Sigmoid colon (tissue), 4 donors: ENCODE data around the gene NLRC5.

ENCODE experiments used
- EP300 ChIP-seq, 4 donors: sonication (generic); formaldehyde crosslinking; IDR thresholded peaks; one replicate each; pipeline ENCODE4 v1.6.1; 2017; ENCODE audit warnings: antibody characterized with exemption in 4 of 4
- POLR2A ChIP-seq, 2 donors: fragments of 450-650 bp; IDR thresholded peaks; one replicate each; pipeline ENCODE4 v1.6.1; 2016; ENCODE audit warnings: antibody characterized with exemption in 2 of 2, mild to moderate bottlenecking in 2 of 2, moderate library complexity in 2 of 2
- POLR2AphosphoS5 ChIP-seq, 4 donors: sonication (generic); formaldehyde crosslinking; IDR thresholded peaks; one replicate each; pipeline ENCODE4 v1.6.1; 2017; ENCODE audit warnings: antibody characterized with exemption in 4 of 4
- TF ChIP-seq, protein P1 (sequence below), 4 experiments: fragments of 450-650 bp in 3 of 4; fragments of 200-600 bp in 1 of 4; IDR thresholded peaks; one replicate each; pipeline ENCODE4 v1.5.1; 2016 to 2019; ENCODE audit warnings: antibody characterized with exemption in 4 of 4, mild to moderate bottlenecking in 3 of 4, moderate library complexity in 2 of 4

DNA sequence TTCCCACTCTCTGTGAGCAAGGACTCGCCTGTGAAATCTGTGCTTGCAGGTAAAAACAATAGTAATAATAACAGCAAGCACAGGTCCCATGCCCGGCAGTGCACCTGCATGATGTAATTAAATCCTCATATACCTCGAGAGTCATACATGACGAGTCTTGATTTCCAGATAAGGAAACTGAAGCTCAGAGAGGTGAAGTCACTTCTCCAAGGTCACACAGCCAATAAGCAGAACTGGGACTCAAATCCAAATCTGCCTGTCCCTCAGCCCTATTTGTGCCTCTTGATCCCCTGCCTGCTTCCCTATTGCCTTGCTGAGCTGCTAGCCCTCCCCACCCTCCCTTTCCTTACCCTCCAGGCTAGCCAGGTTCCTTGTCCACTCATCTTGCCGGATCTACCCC lies 65.0 kb downstream of the NLRC5 start:
- TF ChIP-seq, protein P1, sequence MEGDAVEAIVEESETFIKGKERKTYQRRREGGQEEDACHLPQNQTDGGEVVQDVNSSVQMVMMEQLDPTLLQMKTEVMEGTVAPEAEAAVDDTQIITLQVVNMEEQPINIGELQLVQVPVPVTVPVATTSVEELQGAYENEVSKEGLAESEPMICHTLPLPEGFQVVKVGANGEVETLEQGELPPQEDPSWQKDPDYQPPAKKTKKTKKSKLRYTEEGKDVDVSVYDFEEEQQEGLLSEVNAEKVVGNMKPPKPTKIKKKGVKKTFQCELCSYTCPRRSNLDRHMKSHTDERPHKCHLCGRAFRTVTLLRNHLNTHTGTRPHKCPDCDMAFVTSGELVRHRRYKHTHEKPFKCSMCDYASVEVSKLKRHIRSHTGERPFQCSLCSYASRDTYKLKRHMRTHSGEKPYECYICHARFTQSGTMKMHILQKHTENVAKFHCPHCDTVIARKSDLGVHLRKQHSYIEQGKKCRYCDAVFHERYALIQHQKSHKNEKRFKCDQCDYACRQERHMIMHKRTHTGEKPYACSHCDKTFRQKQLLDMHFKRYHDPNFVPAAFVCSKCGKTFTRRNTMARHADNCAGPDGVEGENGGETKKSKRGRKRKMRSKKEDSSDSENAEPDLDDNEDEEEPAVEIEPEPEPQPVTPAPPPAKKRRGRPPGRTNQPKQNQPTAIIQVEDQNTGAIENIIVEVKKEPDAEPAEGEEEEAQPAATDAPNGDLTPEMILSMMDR (IDR thresholded peaks at IDR 0.05), result no peak
- no peak for TF ChIP-seq POLR2AphosphoS5 (IDR thresholded peaks at IDR 0.05)
- TF ChIP-seq EP300 (IDR thresholded peaks at IDR 0.05), result no peak
- TF ChIP-seq POLR2A (IDR thresholded peaks at IDR 0.05), result no peak
